ENCODE data around the gene CLEC4M. TPM values are rescaled to one million over a fixed set of nuclear protein-coding genes. Genes with fewer than 3 reads are reported as not detected.
"Not testable (repeated sequence)": the region's sequence is repeated elsewhere in the genome, so short reads cannot be mapped to it uniquely, and the experiment has no call there.

CLEC4M gene
- total and polyA plus RNA-seq, 3 donors from 2014 or later: 9.4 to 14.9 (median 14.5) TPM

DNA sequence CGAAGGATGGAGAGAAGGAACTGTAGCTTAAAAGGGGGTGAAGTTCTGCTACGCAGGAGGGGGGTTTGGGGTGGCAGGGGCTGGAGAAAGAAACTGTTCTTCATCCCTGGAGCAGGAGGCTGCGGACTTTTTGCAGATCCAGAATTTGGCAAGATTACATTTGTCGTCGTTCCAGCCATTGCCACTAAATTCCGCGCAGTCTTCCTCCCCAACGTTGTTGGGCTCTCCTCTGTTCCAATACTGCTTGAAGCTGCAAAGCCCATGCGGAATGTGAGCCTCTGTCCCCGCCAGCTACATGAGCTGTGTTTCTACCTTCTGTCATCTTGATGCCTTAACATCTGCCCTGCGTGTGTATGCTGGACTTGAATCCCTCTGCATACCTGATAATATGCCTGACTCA lies 20.1 kb upstream of the CLEC4M start:
- no peak for DNase-seq
- 66 to 76% methylated on average over 11 of the region's 11 CpGs for WGBS, 2 donors
- no peak overlapping the region for H3K4me3 ChIP-seq
- no peaks in the 10 kb centered on the region for H3K27me3 ChIP-seq
- H3K27ac ChIP-seq: no peak overlapping the region
- H3K36me3 ChIP-seq (ENCODE audit: low read depth, missing control alignments): no peaks in the 10 kb centered on the region
- no peak for TF ChIP-seq POLR2A (IDR thresholded peaks at IDR 0.05)
- TF ChIP-seq, protein P1, sequence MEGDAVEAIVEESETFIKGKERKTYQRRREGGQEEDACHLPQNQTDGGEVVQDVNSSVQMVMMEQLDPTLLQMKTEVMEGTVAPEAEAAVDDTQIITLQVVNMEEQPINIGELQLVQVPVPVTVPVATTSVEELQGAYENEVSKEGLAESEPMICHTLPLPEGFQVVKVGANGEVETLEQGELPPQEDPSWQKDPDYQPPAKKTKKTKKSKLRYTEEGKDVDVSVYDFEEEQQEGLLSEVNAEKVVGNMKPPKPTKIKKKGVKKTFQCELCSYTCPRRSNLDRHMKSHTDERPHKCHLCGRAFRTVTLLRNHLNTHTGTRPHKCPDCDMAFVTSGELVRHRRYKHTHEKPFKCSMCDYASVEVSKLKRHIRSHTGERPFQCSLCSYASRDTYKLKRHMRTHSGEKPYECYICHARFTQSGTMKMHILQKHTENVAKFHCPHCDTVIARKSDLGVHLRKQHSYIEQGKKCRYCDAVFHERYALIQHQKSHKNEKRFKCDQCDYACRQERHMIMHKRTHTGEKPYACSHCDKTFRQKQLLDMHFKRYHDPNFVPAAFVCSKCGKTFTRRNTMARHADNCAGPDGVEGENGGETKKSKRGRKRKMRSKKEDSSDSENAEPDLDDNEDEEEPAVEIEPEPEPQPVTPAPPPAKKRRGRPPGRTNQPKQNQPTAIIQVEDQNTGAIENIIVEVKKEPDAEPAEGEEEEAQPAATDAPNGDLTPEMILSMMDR (IDR thresholded peaks at IDR 0.05): no peak
- H3K4me1 ChIP-seq: peaks cover 3% of the 10 kb centered on the region
- H3K9me3 ChIP-seq: no peaks in the 10 kb centered on the region
- intact Hi-C loops (cut with DNase I; ENCODE audit: low total_unique reads): no loop called here

- Histone ChIP-seq H3K4me3 (no peak overlapping the region), H3K27ac (no peak overlapping the region), H3K27me3 (no peaks in the 10 kb centered on the region), H3K4me1 (peaks cover 3% of the 10 kb centered on the region), H3K36me3 (ENCODE audit: low read depth, missing control alignments) (no peaks in the 10 kb centered on the region), H3K9me3 (no peaks in the 10 kb centered on the region)
- intact Hi-C loops (cut with DNase I; ENCODE audit: low total_unique reads): no loop called here
- TF ChIP-seq POLR2A (IDR thresholded peaks at IDR 0.05): no peak
- TF ChIP-seq, protein P1 (IDR thresholded peaks at IDR 0.05): no peak
- no peak for DNase-seq
- WGBS, 2 donors: 69 to 79% methylated on average over 2 of the region's 2 CpGs
Observed at GRCh38 chr19:7743425-7743841, 19.6 kb upstream of the CLEC4M start.

DNA sequence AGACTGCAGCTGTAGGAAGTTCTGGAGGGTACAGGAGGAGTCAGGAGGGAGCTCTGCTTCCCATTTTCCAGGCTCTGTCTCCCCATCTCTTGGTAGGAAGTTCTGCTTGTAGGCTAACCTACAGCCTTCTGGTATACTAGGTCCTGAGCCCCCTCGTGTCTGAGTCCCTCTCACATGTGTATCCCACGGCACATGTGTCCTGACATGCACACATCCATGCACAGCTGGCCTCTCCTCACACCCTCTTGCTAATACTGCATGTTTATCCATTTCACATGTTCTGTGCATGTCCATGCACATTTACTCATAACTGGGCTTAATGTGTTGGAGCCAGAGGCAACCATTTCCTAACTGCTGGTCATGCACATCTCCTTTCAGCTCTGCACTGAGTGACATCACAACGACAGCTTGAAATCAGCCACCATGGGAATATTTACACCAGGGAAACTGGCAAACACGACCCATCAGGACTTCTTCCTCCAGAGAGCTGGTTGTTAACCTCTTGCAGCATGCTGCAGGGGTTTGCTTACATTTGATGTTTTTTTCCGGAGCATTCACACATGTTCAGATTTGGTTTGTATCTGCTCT lies 18.8 kb upstream of the CLEC4M start:
- no peaks in the 10 kb centered on the region for H3K36me3 ChIP-seq (ENCODE audit: low read depth, missing control alignments)
- peaks cover 3% of the 10 kb centered on the region for H3K4me1 ChIP-seq
- DNase-seq: no peak
- no peaks in the 10 kb centered on the region for H3K27me3 ChIP-seq
- intact Hi-C loops (cut with DNase I; ENCODE audit: low total_unique reads): no loop called here
- H3K4me3 ChIP-seq: no peak overlapping the region
- no peak overlapping the region for H3K27ac ChIP-seq
- no peaks in the 10 kb centered on the region for H3K9me3 ChIP-seq
- 70 to 74% methylated on average over 5 of the region's 5 CpGs for WGBS, 2 donors
- no peak for TF ChIP-seq POLR2A (IDR thresholded peaks at IDR 0.05)
- TF ChIP-seq, protein P1 (IDR thresholded peaks at IDR 0.05): no peak

- Histone ChIP-seq H3K9me3 (no peaks in the 10 kb centered on the region), H3K4me3 (no peak overlapping the region), H3K36me3 (ENCODE audit: low read depth, missing control alignments) (no peaks in the 10 kb centered on the region), H3K4me1 (peaks cover 3% of the 10 kb centered on the region), H3K27ac (no peak overlapping the region), H3K27me3 (no peaks in the 10 kb centered on the region)
- peak; percentile 54 for DNase-seq
- no peak for TF ChIP-seq POLR2A (IDR thresholded peaks at IDR 0.05)
- intact Hi-C loops (cut with DNase I; ENCODE audit: low total_unique reads): no loop called here
- 61% methylated on average over 11 to 12 of the region's 12 CpGs for WGBS, 2 donors
Observed at GRCh38 chr19:7744871-7745650, 18.0 kb upstream of the CLEC4M start.

DNA sequence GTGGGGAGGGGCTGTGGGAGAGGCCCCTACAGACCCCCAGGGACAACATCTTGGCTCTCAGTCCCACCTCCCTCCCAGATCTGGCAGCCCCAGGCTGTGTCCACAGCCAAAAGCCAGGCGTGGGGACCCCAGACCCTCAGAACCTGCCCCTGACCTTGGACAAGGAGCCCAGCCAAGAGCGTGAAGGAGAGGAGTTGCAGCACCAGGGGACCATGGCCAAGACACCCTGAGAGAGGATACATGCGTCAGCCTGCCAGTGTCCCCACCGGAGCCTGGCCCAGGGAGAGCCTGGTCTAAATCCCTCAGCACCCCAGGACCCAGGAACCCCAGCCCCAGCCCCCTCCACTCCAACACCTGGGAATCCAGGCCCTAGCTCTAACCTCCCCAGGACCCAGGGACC lies 16.7 kb upstream of the CLEC4M start:
- H3K27me3 ChIP-seq; H3K27ac ChIP-seq; H3K9me3 ChIP-seq; H3K36me3 ChIP-seq (ENCODE audit: low read depth, missing control alignments); intact Hi-C loops (cut with DNase I; ENCODE audit: low total_unique reads); H3K4me3 ChIP-seq; DNase-seq; H3K4me1 ChIP-seq: not testable (repeated sequence)
- WGBS, 2 donors: 48% methylated on average over 4 of the region's 4 CpGs; no CpG with 5 or more reads in 1 of the 2 donors

All from testis (tissue), 3 donors.